ENCODE data around the gene FUZ.
"Not testable (repeated sequence)": the region's sequence is repeated elsewhere in the genome, so short reads cannot be mapped to it uniquely, and the experiment has no call there.

Gene FUZ

GRCh38 chr19:49829721-49830120 lies 16.6 kb upstream of the FUZ start:
- DNase-seq = no peak

GRCh38 chr19:49829200-49829599 lies 16.1 kb upstream of the FUZ start:
- no peak for DNase-seq

GRCh38 chr19:49827034-49827433 lies 13.9 kb upstream of the FUZ start:
- no peak for DNase-seq

GRCh38 chr19:49824662-49825061 lies 11.6 kb upstream of the FUZ start:
- DNase-seq = no peak

- DNase-seq = no peak
Observed at GRCh38 chr19:49823472-49823871, 10.4 kb upstream of the FUZ start.

- no peak for DNase-seq
Observed at GRCh38 chr19:49820125-49820524, 7.0 kb upstream of the FUZ start.

GRCh38 chr19:49819452-49820115 lies 6.5 kb upstream of the FUZ start:
- DNase-seq = not testable (repeated sequence)

GRCh38 chr19:49818649-49819370 lies 5.7 kb upstream of the FUZ start:
- DNase-seq = peak in 1 of 2 donors; percentile 19

- peak; percentile 90 to 92 for DNase-seq
Observed at GRCh38 chr19:49817964-49818648, 5.0 kb upstream of the FUZ start, which contains the start of gene MED25. MED25 (plus strand) TSS chr19:49818289; CDS start chr19:49818342, 53 bp downstream.

GRCh38 chr19:49816590-49816989 lies 3.5 kb upstream of the FUZ start:
- no peak for DNase-seq

GRCh38 chr19:49814010-49814409 lies 918 bp upstream of the FUZ start:
- peak in 1 of 2 donors; percentile 17 for DNase-seq

- DNase-seq = no peak
Observed at GRCh38 chr19:49812452-49812996, 568 bp downstream of the FUZ start.

- no peak for DNase-seq
Observed at GRCh38 chr19:49811328-49811727, 1.8 kb downstream of the FUZ start.

GRCh38 chr19:49809941-49810389 lies 3.1 kb downstream of the FUZ start:
- no peak for DNase-seq

- DNase-seq = peak; percentile 59 to 67
Observed at GRCh38 chr19:49809160-49809940, 3.7 kb downstream of the FUZ start.

- peak; percentile 90 to 92 for DNase-seq
Observed at GRCh38 chr19:49808711-49809159, 4.4 kb downstream of the FUZ start.

- no peak for DNase-seq
Observed at GRCh38 chr19:49807904-49808675, 5.0 kb downstream of the FUZ start.

- DNase-seq = peak in 1 of 2 donors; percentile 50
Observed at GRCh38 chr19:49807058-49807903, 5.8 kb downstream of the FUZ start.

GRCh38 chr19:49806620-49806959 lies 6.5 kb downstream of the FUZ start:
- DNase-seq = no peak

GRCh38 chr19:49805822-49806619 lies 7.1 kb downstream of the FUZ start:
- no peak for DNase-seq
